Loucy (cell line): Measurements from ENCODE around the gene RSPO1.

Source experiments
- CTCF ChIP-seq: fragments of 200-600 bp; sonication (generic); conservative IDR thresholded peaks from 2 replicates; pipeline ENCODE4 v1.5.1; 2014; ENCODE audit warnings: mild to moderate bottlenecking, antibody characterized with exemption, low read length
- EZH2phosphoT487 ChIP-seq: fragments of 200-600 bp; IDR thresholded peaks from 2 replicates; pipeline ENCODE4 v1.6.1; 2018; ENCODE audit warnings: antibody characterized with exemption, mild to moderate bottlenecking, moderate library complexity, borderline replicate concordance

DNA sequence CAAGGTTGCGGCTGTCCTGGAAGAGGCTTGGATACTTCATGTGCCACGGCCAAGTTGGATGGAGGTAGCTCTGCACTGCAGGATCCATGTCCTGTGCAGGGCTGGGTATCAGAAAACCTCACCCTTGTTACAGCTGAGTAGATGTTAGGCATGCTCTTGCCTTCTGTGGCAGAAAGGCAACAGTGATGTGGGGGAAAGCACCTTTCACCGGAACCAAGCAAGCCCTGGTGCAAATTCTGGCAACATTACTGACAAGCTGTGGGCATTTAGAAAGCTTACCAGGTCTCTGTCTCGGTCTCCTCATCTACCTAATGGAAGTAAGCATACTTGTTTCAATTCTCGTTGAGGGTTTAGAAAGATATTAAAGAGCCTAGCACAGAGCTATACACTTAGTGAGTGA is 43.1 kb upstream of the RSPO1 start:
- TF ChIP-seq CTCF (no peak), EZH2phosphoT487 (no peak)
